PC-3 (cell line): ENCODE measurements around the gene C1QL4.

ENCODE experiments used
- CTCF ChIP-seq: fragments of 300-600 bp; sonication (generic); conservative IDR thresholded peaks from 2 replicates; pipeline ENCODE4 v1.5.1; 2017; ENCODE audit warnings: antibody characterized with exemption, low read depth, mild to moderate bottlenecking, low read length
- EZH2 ChIP-seq: fragments of 300-600 bp; sonication (generic); IDR thresholded peaks from one replicate; pipeline ENCODE4 v1.6.1; 2017; ENCODE audit warnings: antibody characterized with exemption, mild to moderate bottlenecking, low read length; ENCODE audit not compliant: unreplicated experiment
- EZH2phosphoT487 ChIP-seq: fragments of 300-600 bp; sonication (generic); IDR thresholded peaks from 2 replicates; pipeline ENCODE4 v1.6.1; 2018; ENCODE audit warnings: mild to moderate bottlenecking, antibody characterized with exemption, low read length, borderline replicate concordance

GRCh38 chr12:49352351-49352750 lies 15.4 kb upstream of the C1QL4 start:
- TF ChIP-seq CTCF, result no peak
- no peak for TF ChIP-seq EZH2
- no peak for TF ChIP-seq EZH2phosphoT487
